ENCODE measurements around the gene CGNL1.

Gene CGNL1

GRCh38 chr15:57348081-57348480 is 28.2 kb upstream of the CGNL1 start:
- in situ Hi-C loops (cut with MboI; ENCODE audit: low sequenced_read_pairs): no loop called here

- in situ Hi-C loops (cut with MboI; ENCODE audit: low sequenced_read_pairs): no loop called here
These were observed 23.6 kb upstream of the CGNL1 start for GRCh38 chr15:57352535-57353316.

GRCh38 chr15:57353317-57353804 is 22.9 kb upstream of the CGNL1 start:
- in situ Hi-C loops (cut with MboI; ENCODE audit: low sequenced_read_pairs): no loop called here

DNA sequence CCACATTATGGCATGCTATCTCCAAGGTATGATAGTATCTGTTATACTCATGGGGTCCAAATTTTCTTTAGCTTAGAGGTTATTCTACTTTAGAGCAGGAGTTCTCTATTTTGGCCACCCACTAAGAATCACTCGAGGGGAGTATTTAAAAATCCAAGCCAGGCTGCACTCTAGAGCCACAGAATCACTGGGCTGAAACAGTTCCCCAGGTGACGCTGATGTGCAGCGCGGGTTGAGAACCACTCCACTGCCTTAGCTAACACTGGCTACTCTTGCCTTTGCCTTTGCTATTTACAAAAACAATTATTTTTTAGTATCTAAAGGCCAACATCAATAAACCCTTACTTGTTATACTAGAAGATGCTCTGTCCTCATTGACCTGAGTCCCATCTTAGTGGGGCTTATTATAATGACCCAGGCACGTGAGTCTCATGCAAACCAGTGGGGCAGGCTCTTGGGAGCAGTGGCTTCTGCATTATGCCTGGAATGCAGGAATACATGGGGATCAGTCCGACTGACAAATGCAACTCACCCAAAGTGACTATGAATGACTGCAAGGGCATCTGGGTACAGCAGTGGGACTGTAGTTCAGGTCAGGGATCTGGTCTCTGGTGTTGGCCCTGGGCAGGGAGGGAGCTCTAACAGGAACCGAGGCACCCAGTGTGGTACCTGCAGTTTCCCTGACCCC is 21.7 kb upstream of the CGNL1 start:
- in situ Hi-C loops (cut with MboI; ENCODE audit: low sequenced_read_pairs): no loop called here

DNA sequence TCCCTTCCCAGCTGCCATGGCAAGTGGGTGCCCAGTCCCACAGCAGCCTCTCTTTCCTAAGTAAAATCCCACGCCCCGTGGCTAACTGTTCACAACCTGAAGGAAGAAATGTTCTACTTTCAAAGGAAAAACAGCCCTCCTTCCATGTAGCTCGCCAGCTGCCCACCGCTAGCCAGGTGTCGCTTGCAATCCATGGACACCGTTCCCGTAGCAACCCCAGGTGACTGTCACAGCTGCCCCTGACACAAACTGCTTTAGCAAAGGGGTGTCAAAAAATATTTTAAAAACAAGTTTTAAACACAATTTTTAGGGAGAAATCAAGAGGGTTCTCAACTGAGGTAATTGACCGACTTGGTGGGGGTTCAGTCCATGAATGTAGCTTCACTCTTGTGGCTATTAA is 21.0 kb upstream of the CGNL1 start:
- in situ Hi-C loops (cut with MboI; ENCODE audit: low sequenced_read_pairs): no loop called here

GRCh38 chr15:57356178-57356577 is 20.1 kb upstream of the CGNL1 start:
- in situ Hi-C loops (cut with MboI; ENCODE audit: low sequenced_read_pairs): no loop called here

GRCh38 chr15:57356636-57357035 is 19.7 kb upstream of the CGNL1 start:
- in situ Hi-C loops (cut with MboI; ENCODE audit: low sequenced_read_pairs): no loop called here

DNA sequence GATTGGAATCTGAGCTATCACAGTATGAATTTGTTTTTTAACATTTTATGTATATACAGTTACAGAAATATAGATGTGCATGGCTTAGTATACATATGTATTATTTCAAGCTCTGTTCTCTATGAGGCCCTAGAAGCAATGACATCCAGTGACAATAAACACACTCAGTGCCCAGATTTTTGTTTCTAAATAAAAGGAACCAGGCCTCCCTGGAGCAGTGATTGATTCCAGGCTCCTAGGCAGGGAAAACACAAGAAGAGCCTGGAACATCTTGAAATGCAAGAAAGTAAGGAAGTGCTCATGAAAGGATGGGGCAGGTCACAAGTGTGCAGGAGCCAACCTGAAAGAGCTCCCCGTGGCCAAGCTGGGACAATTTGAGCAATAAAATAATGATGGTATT is 18.5 kb upstream of the CGNL1 start:
- in situ Hi-C loops (cut with MboI; ENCODE audit: low sequenced_read_pairs): no loop called here

DNA sequence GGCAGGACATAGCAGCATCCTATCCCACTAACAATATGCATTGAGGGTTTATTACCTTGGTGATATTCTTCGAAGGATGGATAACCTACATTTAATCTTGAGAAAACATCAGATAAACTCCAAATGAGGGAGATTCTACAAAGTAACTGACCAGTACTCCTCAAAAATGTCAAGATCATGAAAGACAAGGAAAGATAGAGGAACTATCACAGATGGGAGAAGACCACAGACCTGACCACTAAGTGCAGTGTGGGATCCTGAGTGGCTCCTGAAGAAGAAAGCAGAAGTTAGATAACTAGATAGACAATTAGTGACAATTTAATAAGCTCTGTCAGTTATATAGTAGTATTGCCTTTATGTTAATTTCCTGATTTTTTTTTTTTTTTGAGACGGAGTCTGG is 17.7 kb upstream of the CGNL1 start:
- in situ Hi-C loops (cut with MboI; ENCODE audit: low sequenced_read_pairs): no loop called here

GRCh38 chr15:57363661-57364060 is 12.6 kb upstream of the CGNL1 start:
- in situ Hi-C loops (cut with MboI; ENCODE audit: low sequenced_read_pairs): no loop called here

- in situ Hi-C loops (cut with MboI; ENCODE audit: low sequenced_read_pairs): no loop called here
These were observed 11.9 kb upstream of the CGNL1 start for GRCh38 chr15:57364282-57365007.

GRCh38 chr15:57367556-57367955 is 8.7 kb upstream of the CGNL1 start:
- in situ Hi-C loops (cut with MboI; ENCODE audit: low sequenced_read_pairs): no loop called here

- in situ Hi-C loops (cut with MboI; ENCODE audit: low sequenced_read_pairs): no loop called here
These were observed 5.4 kb upstream of the CGNL1 start for GRCh38 chr15:57370929-57371328.

GRCh38 chr15:57373251-57373881 is 2.9 kb upstream of the CGNL1 start:
- in situ Hi-C loops (cut with MboI; ENCODE audit: low sequenced_read_pairs): no loop called here

DNA sequence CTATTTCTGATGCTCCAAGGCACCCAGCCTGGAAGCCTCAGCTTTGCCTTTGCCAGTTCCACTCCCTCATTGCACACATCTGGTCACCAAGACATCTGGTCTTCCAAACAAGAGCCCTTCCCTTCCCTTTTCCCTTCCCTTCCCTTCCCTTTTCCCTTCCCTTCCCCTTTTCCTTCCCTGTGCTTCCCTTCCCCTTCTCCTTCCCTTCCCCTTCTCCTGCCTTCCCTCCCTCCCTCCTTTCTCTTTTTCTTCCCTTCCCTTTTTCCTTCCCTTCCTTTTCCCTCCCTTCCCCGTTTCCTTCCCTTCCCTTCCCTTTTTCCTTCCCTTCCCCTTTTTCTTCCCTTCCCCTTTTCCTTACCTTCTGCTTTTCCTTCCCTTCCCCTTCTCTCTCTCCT is 2.4 kb upstream of the CGNL1 start:
- in situ Hi-C loops (cut with MboI; ENCODE audit: low sequenced_read_pairs): no loop called here

DNA sequence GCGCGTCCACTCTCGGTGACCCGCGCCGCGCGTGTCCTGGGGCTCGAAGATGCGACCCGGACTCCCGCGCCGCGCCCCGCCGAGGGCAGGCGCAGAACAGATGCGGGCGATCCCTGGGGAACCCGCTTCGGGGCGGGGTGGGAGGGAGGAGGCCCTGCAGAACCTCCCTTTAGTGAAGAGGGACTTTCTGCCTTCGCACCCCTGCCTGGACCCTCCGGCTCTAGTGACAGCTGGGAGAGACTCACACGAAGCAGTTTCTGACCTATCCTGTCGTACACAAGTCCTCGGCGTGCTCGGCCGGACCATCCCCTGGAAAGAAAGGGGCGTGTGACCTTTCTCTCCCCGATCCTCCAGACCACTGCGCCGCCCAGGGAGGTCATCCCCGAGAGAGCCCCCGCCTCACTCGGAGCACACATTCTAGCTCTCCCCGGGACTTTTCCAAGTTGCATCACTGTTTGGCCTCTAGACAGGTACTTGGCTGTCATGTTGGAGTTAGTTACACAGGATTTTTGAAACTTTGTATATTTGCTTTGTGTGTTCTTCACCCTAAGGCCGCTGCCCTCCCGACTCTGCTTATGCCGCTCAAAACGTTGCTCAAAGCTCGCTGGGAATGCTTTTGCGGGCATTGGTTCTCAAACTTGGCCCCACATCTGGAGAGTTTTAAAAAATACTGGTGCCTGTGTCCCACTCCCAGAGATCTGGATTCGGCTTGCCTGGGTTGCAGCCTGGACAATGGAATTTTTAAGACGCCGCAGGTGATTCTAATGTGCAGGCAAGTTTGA is 582 bp downstream of the CGNL1 start:
- in situ Hi-C loops (cut with MboI; ENCODE audit: low sequenced_read_pairs): no loop called here

DNA sequence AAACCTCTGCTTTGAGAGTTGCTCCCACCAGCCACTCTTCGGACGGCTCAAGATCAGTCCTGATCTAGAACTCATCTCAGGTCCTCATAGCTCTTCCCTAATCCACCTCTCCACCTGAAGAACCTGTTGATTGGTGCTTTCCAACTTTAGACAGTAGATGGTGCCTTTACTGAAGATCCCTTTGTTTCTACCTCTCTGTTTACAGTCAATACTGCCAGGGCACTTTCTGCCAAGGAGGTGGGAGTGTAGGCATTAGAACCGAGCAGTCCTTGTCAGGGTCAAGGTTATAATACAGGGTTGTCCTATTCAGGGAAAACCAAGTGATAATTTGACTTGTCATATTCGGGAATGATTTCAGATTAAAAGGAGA is 1.2 kb downstream of the CGNL1 start:
- in situ Hi-C loops (cut with MboI; ENCODE audit: low sequenced_read_pairs): no loop called here

- in situ Hi-C loops (cut with MboI; ENCODE audit: low sequenced_read_pairs): no loop called here
These were observed 3.2 kb downstream of the CGNL1 start for GRCh38 chr15:57379487-57379886.

GRCh38 chr15:57380854-57381253 is 4.5 kb downstream of the CGNL1 start:
- in situ Hi-C loops (cut with MboI; ENCODE audit: low sequenced_read_pairs): no loop called here

DNA sequence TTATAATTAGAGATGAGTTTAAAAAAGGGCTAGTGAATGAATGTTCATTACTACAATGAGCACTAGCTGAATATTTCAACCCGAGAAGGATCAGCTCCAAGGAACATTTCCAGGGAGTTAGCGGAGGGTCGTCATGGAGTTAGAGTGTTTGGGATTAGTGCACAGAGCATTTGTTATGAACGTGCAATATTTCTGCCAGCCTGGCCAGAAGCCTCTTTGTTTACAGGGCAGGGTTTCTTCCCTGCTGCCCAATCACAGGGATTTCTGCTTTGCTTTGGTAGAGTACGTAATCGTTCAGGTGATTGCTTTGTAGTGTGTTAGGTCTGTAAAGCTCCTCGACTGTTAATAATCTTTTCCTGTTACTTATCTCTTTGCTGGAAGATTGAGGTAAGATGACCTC is 5.9 kb downstream of the CGNL1 start:
- in situ Hi-C loops (cut with MboI; ENCODE audit: low sequenced_read_pairs): no loop called here

DNA sequence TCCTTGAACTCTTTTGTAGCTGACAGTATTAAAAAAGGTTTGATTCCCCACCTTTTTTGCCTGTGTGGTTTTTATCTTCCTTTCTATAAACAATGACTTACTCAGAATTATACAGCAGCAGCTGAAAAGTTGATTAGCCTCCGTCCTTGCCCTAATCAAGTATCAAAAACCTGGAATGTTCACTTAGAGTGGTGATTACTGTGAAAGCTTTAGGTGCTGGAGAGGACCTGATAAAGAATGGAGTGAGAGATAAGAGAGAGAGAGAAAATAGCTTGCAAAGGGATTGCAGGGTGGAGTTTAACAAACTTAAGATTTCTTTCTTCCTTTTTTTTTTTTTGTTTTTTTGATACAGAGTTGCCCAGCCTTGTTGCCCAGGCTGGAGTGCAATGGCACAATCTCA is 6.7 kb downstream of the CGNL1 start:
- in situ Hi-C loops (cut with MboI; ENCODE audit: low sequenced_read_pairs): no loop called here
